Stimulated activated CD4-positive, alpha-beta T cell treated with anti-CD3 and anti-CD28 coated beads, TNF-alpha, amount 100 ng/mL, for 24 hours (primary cell): ENCODE measurements around the gene NOL3.

Source experiments
- DNase-seq, 3 experiments: peaks; one replicate each; pipeline ENCODE4 v3.0.0-alpha.2; 2020; ENCODE audit warnings: low read depth in 3 of 3

NOL3 gene

DNA sequence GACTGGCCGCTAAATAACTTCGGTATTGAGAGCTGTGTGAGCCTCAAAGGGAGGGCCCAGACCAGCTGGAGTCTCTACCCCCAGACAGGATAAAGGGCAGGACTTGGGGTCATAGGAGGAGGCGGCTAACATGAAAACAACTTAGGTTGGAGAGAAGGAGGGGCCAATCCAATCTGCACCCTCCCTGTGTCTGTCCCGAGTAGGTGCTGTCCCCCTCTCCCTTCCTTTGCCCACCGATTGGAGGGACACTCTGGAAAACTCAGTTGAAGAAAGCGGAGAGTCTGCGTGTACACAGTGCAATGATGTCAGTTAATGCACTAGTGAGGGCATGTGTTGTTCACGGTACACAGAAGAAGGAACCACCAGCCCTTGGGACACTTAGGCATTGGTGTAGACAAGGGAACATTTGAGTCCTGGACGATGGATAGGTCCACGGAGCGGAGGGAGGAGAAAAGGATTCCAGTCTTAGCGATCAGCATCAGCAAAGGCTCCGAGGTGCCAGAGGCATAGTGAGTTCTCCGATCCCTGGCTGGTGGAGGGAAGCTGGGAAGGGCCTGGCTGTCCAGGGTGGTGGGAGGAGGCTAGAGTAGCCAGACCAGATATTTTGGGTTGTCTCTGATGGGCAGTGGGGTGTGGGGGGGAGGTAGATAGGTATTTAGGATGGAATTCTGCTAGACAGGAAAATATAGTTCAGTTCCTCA lies 761 bp downstream of the NOL3 start:
- no peak for DNase-seq

DNA sequence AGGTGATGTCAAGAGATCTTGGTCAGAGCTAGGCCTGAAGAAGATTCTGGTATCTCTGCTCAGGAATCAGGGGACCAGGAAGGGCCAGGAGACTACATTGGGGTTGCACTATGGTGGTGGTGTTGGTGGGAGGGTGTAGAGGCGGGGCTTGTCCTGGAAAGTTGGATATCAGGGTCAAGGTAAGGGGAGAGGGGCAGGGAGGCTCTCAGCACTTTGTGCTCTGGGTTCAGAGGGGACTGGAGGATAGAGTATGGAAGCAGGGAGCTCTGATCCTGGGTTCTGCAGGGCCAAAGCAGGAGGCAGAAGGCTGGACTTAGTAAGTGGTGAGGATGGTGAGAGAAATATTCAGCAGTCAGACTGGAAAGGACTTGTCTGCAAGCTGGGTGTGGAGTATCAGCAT lies 3.0 kb downstream of the NOL3 start:
- no peak for DNase-seq

DNA sequence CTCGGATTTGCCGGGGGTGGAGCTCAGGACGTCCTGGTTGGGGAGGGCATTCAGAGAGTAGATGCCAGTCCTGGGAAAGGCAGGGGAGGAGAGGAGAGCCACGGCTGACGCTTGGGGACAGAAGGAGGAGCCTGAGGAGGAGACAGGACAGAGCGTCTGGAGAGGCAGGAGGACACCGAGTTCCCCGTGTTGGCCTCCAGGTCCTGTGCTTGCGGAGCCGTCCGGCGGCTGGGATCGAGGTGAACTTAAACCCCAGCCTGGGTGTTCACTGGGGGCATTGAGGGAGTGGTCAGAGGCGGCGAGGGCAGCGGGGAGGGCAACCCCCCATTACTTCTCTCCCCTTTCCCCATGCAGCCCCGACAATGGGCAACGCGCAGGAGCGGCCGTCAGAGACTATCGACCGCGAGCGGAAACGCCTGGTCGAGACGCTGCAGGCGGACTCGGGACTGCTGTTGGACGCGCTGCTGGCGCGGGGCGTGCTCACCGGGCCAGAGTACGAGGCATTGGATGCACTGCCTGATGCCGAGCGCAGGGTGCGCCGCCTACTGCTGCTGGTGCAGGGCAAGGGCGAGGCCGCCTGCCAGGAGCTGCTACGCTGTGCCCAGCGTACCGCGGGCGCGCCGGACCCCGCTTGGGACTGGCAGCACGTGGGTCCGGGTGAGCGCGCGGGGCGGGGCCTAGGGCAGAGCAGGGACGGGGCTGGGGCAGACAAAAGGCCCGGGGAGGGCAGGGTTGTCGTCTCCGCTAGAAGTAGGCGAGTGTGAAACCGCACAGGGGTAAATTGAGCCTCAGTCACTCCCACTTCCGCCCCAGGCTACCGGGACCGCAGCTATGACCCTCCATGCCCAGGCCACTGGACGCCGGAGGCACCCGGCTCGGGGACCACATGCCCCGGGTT lies 3.7 kb downstream of the NOL3 start:
- DNase-seq = peak in 1 of 3 experiments; percentile 66

DNA sequence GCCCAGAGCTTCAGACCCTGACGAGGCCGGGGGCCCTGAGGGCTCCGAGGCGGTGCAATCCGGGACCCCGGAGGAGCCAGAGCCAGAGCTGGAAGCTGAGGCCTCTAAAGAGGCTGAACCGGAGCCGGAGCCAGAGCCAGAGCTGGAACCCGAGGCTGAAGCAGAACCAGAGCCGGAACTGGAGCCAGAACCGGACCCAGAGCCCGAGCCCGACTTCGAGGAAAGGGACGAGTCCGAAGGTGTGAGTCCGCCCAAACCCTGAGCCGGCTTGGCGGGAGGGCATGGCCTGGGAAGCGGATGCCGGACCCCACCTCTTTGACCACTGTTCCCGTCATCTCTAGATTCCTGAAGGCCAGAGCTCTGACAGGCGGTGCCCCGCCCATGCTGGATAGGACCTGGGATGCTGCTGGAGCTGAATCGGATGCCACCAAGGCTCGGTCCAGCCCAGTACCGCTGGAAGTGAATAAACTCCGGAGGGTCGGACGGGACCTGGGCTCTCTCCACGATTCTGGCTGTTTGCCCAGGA lies 4.4 kb downstream of the NOL3 start:
- no peak for DNase-seq

DNA sequence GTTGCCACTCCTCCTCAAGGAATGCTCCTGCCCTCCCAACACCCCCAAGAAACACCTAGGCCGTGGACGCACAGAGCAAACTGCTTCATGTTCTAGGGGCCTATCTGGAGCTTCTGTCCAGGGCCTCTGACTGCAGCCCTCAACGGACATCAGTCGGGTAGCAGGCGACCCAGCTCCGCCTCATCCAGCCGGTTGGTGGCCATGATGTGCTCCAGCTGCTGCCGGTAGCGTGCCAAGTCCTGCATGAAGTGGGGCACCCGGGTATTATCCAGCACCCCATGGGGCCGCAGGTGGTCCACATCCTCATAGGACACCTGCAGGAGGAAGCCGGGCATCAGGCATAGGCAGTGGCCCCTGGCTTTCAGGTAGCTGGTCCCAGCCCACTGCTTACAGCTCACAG lies 6.3 kb downstream of the NOL3 start:
- no peak for DNase-seq

DNA sequence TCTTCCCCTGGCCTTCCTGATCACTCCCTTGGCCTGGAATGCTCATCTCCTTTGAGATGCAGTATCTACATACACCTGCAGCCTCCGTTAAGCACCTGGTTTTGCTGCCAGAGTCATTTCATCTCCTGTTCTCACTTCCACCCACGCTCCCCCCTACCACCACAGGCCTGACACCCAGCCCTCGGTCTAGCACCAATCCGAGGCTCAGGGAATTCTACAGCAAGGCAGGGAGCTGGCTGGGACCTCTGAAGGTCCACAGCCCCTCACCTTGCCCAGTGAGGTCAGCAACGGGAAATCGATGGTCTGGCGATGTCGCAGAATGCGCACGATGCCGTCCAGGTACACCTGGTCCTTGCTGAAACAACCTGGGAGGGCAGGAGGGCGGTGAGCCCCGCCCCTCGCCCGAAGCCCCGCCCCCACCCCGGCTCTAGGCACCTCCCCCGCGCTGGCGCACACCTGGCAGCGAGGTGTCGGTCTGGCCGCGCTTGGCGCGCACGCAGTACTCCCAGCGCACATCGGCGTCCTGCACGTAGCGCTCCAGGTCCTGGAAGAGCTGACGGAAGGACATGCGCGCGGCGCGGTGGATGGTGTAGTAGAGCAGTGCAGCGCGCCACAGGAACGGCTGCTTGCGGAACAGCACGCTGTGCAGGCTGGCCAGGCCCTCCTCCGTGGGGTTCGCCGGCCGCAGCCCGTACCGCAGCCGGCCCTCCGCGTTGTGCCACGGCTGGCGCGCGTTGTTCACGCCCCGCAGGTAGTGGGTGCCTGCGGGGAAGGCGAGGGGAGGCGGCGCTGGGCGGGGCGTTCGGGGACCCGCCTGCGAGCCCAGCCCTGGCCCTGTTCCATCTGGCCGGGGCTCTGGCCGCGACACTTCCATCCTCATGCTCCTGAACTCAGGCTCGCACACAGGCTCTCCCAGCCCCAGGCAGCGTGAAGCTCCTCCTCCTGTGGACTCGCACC lies 7.7 kb downstream of the NOL3 start:
- peak in 1 of 3 experiments; percentile 55 for DNase-seq

DNA sequence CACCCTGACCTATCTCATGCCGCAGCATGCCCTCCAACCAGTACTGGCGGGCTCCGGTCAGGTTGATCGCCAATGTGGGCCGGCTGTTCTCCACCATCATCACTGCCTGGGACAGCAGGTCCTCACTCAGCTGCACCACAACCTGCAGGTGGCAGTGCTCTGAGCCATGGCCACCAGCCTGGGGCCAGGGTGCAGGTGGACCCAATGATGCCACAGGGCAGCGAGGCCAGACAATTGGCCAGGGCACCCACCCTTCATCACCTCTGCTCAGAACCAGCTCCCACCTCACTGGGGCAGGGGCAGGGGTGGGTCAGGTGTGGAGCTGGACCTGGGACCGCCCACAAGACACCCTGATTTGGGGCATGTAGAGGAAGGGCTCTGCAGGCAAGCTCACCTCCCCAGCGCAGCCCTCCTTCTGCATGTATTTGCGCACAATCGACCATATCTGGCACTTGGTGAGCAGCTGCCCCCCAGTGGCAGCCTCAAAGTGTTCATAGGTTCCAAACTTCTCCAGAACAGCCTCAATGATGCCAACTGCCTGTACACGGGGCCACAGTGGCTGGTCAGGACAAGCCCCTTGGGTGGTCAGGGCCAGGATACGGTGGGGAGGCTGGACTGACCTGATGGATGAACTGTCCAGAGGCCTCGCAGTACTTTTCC lies 9.2 kb downstream of the NOL3 start:
- DNase-seq = no peak

DNA sequence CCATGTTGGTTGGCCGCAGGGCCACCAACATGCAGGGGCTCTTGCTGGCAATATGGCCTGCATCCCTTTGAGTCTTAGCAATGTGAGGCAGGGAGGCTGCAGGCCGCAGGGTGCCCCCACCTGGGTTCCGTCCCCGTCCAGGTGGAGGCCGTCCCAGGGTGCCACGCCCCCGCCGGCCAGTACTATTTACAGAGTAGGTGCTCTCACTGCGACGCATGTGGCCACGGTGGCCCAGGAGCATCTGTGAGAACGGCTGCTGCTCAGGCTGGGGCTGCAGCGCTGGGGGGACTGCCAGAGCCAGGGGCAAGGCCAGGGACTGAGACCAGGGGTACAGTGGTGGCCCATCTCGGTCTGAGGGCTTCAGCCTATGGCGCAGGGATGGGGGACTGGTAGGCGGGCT lies 9.8 kb downstream of the NOL3 start:
- DNase-seq = no peak

DNA sequence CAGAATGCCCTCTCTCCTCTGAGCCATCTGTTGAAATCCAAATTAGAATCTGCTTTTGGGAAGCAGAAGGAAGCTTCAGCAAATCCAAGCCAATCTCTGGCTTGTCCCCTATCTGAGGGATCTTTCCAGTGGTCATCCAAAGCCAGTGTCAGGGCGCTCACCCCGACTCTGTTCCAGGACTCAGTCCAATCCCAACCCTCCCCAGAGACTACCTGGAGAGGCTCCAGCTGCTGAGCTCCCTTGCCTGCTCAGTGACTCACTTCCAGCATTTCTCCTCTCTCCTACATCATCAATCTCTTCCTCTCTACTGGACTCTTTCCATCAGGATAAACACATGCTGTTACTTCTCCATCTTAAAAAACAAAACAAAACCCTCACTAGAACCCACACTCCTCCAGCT lies 11.0 kb downstream of the NOL3 start:
- DNase-seq = no peak

DNA sequence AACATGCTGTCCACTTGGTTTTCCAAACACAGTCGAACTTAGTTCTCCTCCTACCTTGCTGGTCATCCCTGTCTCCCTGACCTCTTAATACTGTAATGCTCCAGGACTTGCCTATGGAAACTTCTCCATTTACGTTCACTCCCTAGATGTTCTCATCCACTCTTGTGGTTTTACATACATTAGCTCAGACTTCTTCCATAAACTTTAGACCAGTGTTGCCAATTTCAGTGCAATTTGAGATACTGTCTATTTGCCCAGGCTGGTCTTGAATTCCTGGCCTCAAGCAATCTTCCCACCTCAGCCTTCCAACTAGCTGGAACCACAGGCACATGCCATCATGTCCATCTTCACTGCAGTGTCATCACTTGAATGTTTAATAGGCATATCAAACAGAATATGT lies 11.9 kb downstream of the NOL3 start:
- DNase-seq = no peak

DNA sequence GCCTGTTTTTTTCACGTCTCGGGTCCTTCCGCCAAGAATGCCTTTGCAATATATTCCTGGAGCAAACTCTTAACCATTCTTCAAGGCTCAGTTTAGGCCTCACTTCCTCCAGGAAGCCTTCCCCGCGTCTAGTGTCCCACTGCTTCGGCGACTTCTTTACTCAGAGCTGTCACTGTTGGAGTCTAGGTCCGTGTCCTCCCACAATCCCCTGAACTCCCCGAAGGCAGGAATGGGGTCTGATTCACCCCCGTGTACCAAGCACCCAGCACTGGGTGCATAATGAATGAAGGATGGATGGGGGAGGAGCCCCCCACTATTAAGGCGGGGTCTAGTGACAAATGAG lies 12.9 kb downstream of the NOL3 start:
- DNase-seq = no peak

DNA sequence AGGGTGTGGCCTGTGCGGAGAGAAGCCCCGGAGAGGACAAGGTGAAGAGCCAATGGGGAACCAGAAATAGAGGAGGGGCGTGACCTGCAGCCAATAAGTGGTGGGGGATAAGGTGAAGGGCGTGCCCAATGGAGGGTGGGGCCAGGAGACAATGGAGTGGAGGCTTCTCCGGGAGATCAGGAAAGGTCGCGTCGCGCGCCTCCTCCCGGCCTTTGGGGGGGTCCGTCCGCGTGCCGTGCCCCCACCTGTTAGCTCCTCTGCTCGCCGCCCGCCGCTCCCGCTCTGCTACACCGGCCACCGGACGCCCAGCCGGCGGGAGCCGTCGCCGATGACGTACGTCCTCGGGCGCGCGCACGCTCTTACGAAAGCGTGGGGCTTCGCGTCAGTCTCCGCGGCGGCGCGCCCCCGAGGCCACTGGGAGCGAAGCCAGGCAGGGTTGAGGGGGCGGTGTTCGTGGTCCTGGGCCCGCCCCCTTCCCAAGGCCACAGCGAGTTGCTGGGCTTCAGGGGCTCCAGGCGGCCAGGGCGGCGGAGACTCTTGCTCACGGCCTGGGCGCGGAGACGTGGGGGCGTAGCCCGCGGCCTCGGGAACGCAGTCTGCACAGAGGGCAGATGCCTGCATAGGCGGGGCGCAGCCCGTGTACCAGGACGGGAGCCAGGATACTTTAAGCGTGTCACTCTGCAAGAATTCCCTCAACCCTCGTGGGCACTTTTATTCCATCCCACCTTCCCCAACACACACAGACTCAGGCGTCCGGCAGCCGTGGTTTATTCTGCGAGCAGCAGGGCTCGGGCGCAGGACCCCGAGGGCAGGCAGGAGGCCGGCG lies 13.5 kb downstream of the NOL3 start, which contains the start of gene MATCAP1:
Gene MATCAP1 (minus strand): TSS at position 337 of the 826 bp plus-strand sequence. CDS start 3,353 bp downstream, outside the sequence.
- peak; percentile 82 to 93 (median 90) for DNase-seq

DNA sequence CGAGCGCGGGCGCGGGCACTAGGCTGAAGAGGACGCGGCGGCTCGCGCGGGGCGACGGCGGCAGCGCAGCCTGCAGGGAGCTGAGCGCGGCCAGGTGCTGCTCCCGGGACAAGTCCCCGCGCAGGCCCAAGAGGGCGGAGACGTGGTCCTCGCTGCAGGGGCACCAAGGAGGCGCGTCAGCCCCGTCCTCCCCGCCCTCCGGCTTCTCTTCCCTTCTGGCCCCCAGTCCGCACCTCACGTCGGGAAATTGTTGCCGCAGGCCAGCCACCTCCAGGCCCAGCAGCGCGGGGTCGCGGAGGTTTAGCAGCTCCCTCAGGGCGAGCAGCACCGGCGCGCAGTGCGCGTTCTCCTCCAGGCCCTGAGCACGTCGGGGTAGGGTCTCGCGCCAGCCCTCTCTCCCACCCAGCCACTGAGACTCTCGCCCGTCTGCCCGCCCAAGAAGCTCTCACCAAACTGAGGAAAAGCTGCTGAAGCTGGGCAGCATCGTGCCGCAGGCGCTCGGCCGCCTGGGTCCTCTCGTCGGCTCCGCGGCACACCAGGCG lies 14.2 kb downstream of the NOL3 start:
- peak in 1 of 3 experiments; percentile 42 for DNase-seq

DNA sequence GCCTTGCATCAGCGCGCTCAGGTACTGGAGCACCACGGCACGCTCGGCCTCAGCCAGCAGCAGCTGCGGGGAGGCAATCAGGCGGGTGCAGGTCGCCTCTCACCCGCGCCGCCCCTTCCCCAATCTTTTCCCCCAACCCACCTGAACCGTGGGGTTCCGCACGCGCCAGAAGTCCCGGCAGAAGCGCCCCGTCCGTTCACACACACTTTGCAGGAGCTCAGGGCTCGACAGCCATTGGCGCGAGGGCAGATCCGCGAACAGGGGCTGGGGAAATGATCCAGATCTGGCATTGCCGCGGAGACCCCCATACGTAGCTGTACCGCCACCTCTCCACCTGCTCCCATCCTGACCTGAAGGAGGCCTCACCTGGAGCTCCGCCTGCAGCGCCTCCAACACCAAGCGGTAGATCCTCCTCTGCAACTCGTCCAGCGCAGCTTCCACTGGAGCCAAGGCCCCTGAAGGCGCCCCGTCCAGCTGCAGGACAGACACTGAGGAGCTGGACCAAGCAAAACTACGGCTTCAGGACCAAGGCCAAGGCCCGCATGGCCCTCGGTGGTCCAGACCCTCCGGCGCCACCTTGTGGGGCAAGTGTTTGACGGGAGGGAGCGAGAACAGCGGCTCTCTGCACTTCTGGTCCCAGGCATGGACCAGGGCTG lies 14.8 kb downstream of the NOL3 start:
- DNase-seq = peak; percentile 56 to 82 (median 74)

DNA sequence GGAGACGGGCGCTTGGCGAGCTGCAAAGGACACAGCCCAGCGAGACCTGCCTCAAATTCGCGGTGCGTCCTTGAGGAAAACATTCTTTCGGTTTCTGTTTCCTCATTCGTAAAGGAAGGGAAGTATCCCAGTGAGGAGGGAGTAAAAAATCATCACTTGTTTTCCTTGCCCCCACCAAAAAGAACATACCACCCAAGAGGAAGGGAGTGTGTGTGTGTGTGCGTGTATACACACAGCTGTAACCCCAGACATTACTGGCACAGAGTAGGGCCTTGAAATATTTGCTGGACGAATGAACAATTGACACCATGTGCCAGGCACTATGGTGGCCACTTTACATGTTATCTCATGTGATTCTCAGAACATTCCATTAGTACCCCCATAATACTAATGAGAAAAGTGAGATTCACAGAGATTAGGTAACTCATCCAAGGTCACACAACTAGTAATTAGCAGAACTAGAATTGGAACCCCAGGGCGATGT lies 15.4 kb downstream of the NOL3 start:
- no peak for DNase-seq

DNA sequence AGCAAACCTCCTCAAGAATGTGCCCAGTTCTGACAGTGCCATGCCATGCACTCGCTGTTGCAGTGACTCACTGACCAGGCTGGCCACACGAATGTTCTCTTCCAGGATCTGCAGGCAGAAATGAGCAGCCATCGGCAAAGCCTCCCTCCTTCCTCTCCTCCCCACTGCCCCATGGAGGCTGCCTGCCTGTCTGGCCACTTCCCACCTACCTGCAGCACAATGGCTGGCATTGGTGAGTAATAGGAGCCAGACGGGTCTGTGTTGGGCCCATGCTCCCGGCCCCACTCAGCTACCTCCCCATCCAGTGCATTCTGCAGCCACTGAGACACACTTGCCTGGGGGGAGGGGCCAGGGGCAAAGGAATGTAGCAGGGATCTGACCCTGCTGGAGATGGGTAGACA lies 16.2 kb downstream of the NOL3 start:
- no peak for DNase-seq

DNA sequence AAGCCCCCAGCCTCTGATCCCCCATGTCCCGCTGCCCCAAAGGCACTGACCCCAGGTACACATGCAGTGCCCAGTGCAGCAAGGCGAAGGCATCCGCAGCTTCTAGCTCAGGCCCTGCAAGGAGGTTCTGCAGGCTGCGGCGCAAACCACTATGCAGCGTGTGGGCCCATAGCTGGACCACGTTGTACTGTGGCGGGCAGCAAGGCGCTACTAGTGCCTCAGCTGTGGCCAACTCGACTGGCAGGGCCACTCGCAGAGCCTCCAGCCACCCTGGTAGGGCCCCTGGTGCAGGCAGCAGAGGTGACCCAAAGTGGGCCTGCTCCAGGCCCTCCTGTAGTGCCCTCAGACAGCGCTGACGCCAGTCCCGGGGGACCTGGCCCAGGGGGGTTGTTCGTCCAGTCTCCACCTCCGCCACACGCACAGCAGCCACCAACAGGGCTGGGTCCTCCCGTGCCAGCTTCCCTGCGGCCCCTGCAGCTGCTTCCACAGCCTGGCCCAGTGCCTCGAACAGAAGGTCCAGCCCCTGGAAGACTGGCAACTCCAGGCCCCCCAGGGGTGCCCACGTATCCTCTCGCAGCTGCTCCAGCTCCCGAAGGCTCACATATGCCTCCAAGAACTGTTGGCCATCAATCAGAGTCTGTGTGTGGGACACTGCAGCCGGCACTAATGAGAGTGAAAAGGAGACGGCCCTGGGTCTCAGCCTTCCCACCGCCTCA lies 17.0 kb downstream of the NOL3 start:
- DNase-seq = no peak

DNA sequence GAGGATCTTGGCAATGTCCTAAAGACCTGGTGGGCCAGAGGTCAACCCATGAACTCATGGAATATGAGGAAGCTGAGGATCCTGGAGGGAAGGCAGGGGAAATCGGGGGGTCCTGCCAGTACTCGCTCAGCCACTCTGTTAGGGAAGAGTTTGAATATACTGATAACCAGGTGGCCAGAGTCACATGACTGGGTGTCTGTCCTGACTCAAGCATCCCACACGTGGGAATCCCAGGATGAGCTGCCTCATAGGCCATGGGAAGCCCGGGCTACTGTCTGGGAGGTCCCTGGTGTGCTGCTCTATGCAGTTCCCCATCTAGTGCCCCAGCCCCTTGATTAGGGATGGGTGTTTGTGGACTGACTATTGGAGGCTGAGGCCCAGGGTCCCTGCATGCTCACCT lies 18.0 kb downstream of the NOL3 start:
- DNase-seq = no peak

DNA sequence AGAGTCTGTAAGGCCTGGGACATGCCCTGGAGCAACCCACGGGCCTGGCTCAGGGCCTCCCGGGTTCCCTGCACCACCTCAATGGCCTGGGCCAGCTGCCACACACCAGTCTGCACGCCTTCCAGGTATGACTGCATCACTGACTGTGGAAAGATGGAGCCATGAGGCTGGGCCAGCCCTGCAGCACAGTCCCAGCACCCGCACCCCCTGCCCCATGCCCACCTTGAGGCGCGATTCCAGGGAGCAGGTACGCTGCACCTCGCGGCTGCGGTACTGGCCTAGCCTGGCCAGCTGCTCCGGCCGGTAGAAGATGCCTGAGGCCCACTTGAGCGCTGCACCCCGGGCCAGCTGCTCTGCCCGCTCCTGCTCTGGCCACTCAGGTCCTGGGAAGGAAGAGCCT lies 18.5 kb downstream of the NOL3 start:
- DNase-seq = no peak
